H1 (cell line): Measurements from ENCODE around the gene TCF7L2. TPM values are rescaled to one million over a fixed set of nuclear protein-coding genes. Genes with fewer than 3 reads are reported as not detected.
A peak's percentile ranks its signal among the peaks of the same experiment; 100 is the strongest.

ENCODE experiments used
- CTCF ChIA-PET: fragments of 300-600 bp; sonication (Branson Sonifier 250); formaldehyde crosslinking; loops from one replicate; lab custom pipeline; 2021; ENCODE audit not compliant: partially characterized antibody; lab: Charles Lee
- POLR2A ChIA-PET: fragments of 300-600 bp; sonication (Branson Sonifier 250); formaldehyde crosslinking; loops from one replicate; lab custom pipeline; 2021; ENCODE audit warnings: inconsistent platforms; ENCODE audit not compliant: partially characterized antibody; lab: Charles Lee
- DNase-seq, 2 experiments: peaks; one replicate each; pipeline versions ENCODE4 v3.0.0 to v3.0.0-alpha.2; 2010 to 2022; ENCODE audit warnings: low spot score in 2 of 2, low read depth in 1 of 2, mixed read lengths in 1 of 2
- FAIRE-seq: peaks from 2 replicates; lab custom pipeline; 2011; peaks lifted over from hg19 to GRCh38; lab: Jason Lieb, UNC
- H2AFZ ChIP-seq: 2 replicates; pipeline ENCODE4 v1.8.1; 2012; ENCODE audit warnings: low read length, inconsistent platforms
- H2AK5ac ChIP-seq: 2 replicates; pipeline ENCODE4 v1.6.1; 2013; ENCODE audit warnings: low read depth, low read length
- H2BK120ac ChIP-seq: replicated peaks from 2 replicates; pipeline ENCODE3; 2013; ENCODE audit warnings: low read depth, low read length, inconsistent platforms
- H2BK12ac ChIP-seq: 2 replicates; pipeline ENCODE4 v1.6.1; 2013; ENCODE audit warnings: low read depth, low read length
- H2BK15ac ChIP-seq: 2 replicates; pipeline ENCODE4 v1.6.1; 2013; ENCODE audit warnings: low read length
- H2BK20ac ChIP-seq: 2 replicates; pipeline ENCODE4 v1.6.1; 2013; ENCODE audit warnings: low read length
- H2BK5ac ChIP-seq: 2 replicates; pipeline ENCODE4 v1.6.1; 2013; ENCODE audit warnings: low read depth, low read length
- H3K14ac ChIP-seq: 2 replicates; pipeline ENCODE4 v1.6.1; 2013; ENCODE audit warnings: inconsistent platforms; ENCODE audit not compliant: insufficient read length
- H3K18ac ChIP-seq: 2 replicates; pipeline ENCODE4 v1.6.1; 2013; ENCODE audit warnings: low read length; ENCODE audit errors: extremely low read depth
- H3K23ac ChIP-seq: 2 replicates; pipeline ENCODE4 v1.6.1; 2013; ENCODE audit warnings: inconsistent platforms; ENCODE audit not compliant: insufficient read length
- H3K23me2 ChIP-seq: 2 replicates; pipeline ENCODE4 v1.6.1; 2013; ENCODE audit warnings: low read depth, low read length
- H3K27ac ChIP-seq: 2 replicates; pipeline ENCODE4 v1.6.1; 2011; ENCODE audit warnings: low read depth, low read length, inconsistent platforms
- H3K27me3 ChIP-seq, 4 experiments: replicated peaks in 1 of 4; 1 replicate in 1 of 4; 2 replicates in 3 of 4; pipeline versions ENCODE4 v1.6.1 to v1.8.1; 2011 to 2013; ENCODE audit warnings: low read length in 3 of 4, mild to moderate bottlenecking in 3 of 4, inconsistent platforms in 2 of 4, mixed read lengths in 2 of 4, moderate library complexity in 1 of 4; ENCODE audit not compliant: control insufficient read depth in 3 of 4, insufficient read depth in 3 of 4; ENCODE audit errors: extremely low read depth in 1 of 4
- H3K36me3 ChIP-seq, 4 experiments: 2 replicates each; pipeline versions ENCODE4 v1.6.1 to v1.8.1; 2011 to 2013; ENCODE audit warnings: mild to moderate bottlenecking in 4 of 4, low read length in 3 of 4, moderate library complexity in 2 of 4, control low read depth in 1 of 4, inconsistent platforms in 1 of 4; ENCODE audit not compliant: insufficient read depth in 4 of 4, control insufficient read depth in 2 of 4
- H3K4ac ChIP-seq: replicated peaks from 2 replicates; pipeline ENCODE3; 2013; ENCODE audit warnings: low read length, low read depth, mixed read lengths, inconsistent platforms; ENCODE audit not compliant: insufficient read length
- H3K4me1 ChIP-seq, 4 experiments: replicated peaks in 1 of 4; 1 replicate in 1 of 4; 2 replicates in 3 of 4; pipeline versions ENCODE4 v1.6.1 to v1.8.1; 2011 to 2013; ENCODE audit warnings: low read length in 3 of 4, inconsistent platforms in 2 of 4, mixed read lengths in 1 of 4; ENCODE audit not compliant: insufficient read depth in 4 of 4, control insufficient read depth in 3 of 4
- H3K4me2 ChIP-seq, 2 experiments: 2 replicates each; pipeline versions ENCODE4 v1.6.1 to v1.8.1; 2011 to 2013; ENCODE audit warnings: low read depth in 2 of 2, low read length in 2 of 2, control low read depth in 1 of 2, inconsistent platforms in 1 of 2, mild to moderate bottlenecking in 1 of 2; ENCODE audit not compliant: insufficient read depth in 1 of 2
- H3K4me3 ChIP-seq, 4 experiments: fragments of 200-600, 300-600 bp in 1 of 4; sonication (generic), shearing (Covaris generic), sonication (Bioruptor Twin) in 1 of 4; 2 replicates each; pipeline versions ENCODE4 v1.5.1 to v1.8.1; 2011 to 2016; ENCODE audit warnings: low read length in 4 of 4, low read depth in 3 of 4, control low read depth in 2 of 4, inconsistent platforms in 2 of 4, mild to moderate bottlenecking in 2 of 4, mixed read lengths in 1 of 4, moderate library complexity in 1 of 4; ENCODE audit not compliant: insufficient read depth in 2 of 4; ENCODE audit errors: extremely low read depth in 1 of 4
- H3K56ac ChIP-seq: replicated peaks from 2 replicates; pipeline ENCODE3; 2013; ENCODE audit warnings: low read depth, mild to moderate bottlenecking, mixed read lengths, low read length, inconsistent platforms; ENCODE audit not compliant: insufficient read length
- H3K79me1 ChIP-seq: 2 replicates; pipeline ENCODE4 v1.6.1; 2013; ENCODE audit warnings: low read depth, low read length, control low read depth
- H3K79me2 ChIP-seq, 2 experiments: 2 replicates each; pipeline versions ENCODE4 v1.6.1 to v1.8.1; 2012 to 2013; ENCODE audit warnings: low read length in 2 of 2, mild to moderate bottlenecking in 2 of 2, inconsistent platforms in 1 of 2; ENCODE audit not compliant: insufficient read depth in 2 of 2, control insufficient read depth in 1 of 2
- H3K9ac ChIP-seq, 4 experiments: replicated peaks in 1 of 4; 1 replicate in 1 of 4; 2 replicates in 3 of 4; pipeline versions ENCODE4 v1.6.1 to v1.8.1; 2011 to 2013; ENCODE audit warnings: low read depth in 3 of 4, low read length in 3 of 4, control low read depth in 2 of 4, mild to moderate bottlenecking in 2 of 4, moderate library complexity in 2 of 4, inconsistent platforms in 1 of 4; ENCODE audit errors: extremely low read depth in 1 of 4
- H3K9me3 ChIP-seq, 2 experiments: 2 replicates each; pipeline versions ENCODE4 v1.6.1 to v1.8.1; 2012 to 2013; ENCODE audit warnings: mild to moderate bottlenecking in 2 of 2, moderate library complexity in 2 of 2, control low read depth in 1 of 2, inconsistent platforms in 1 of 2, low read depth in 1 of 2, low read length in 1 of 2, mixed read lengths in 1 of 2; ENCODE audit not compliant: insufficient read depth in 2 of 2
- H4K20me1 ChIP-seq, 2 experiments: replicated peaks in 1 of 2; 2 replicates each; pipeline versions ENCODE3 to v1.8.1; 2011 to 2013; ENCODE audit warnings: inconsistent platforms in 2 of 2, low read length in 2 of 2, mild to moderate bottlenecking in 1 of 2; ENCODE audit not compliant: insufficient read depth in 2 of 2, control insufficient read depth in 1 of 2
- H4K5ac ChIP-seq: 2 replicates; pipeline ENCODE4 v1.6.1; 2013; ENCODE audit warnings: low read length, low read depth, mixed read lengths, inconsistent platforms; ENCODE audit not compliant: insufficient read length
- H4K8ac ChIP-seq: 2 replicates; pipeline ENCODE4 v1.8.0; 2013; ENCODE audit warnings: mild to moderate bottlenecking, moderate library complexity, low read length, inconsistent platforms; ENCODE audit not compliant: insufficient read depth; ENCODE audit errors: extremely low read depth
- H4K91ac ChIP-seq: replicated peaks from 2 replicates; pipeline ENCODE3; 2013; ENCODE audit warnings: low read length, mixed read lengths, inconsistent platforms; ENCODE audit not compliant: insufficient read length
- EP300 ChIP-seq, 2 experiments: IDR thresholded peaks; 1 replicate in 1 of 2; 2 replicates in 1 of 2; pipeline ENCODE4 v1.6.1; 2011 to 2012; ENCODE audit warnings: low read depth in 2 of 2, low read length in 2 of 2, mild to moderate bottlenecking in 2 of 2, borderline replicate concordance in 1 of 2, inconsistent platforms in 1 of 2, moderate library complexity in 1 of 2
- GABPA ChIP-seq: IDR thresholded peaks from 2 replicates; pipeline ENCODE4 v1.6.1; 2011; ENCODE audit warnings: mild to moderate bottlenecking, low read length, moderate library complexity, borderline replicate concordance; ENCODE audit not compliant: insufficient read depth
- PHF8 ChIP-seq: fragments of 200-600 bp; sonication (generic); conservative IDR thresholded peaks from 2 replicates; pipeline ENCODE4 v1.7.1; 2012; ENCODE audit warnings: low read depth, mild to moderate bottlenecking, inconsistent platforms, low read length, moderate library complexity
- POU5F1 ChIP-seq: IDR thresholded peaks from 2 replicates; pipeline ENCODE4 v1.6.1; 2011; ENCODE audit warnings: low read depth, mild to moderate bottlenecking, low read length, moderate library complexity
- SIX5 ChIP-seq: IDR thresholded peaks from 2 replicates; pipeline ENCODE4 v1.6.1; 2011; ENCODE audit warnings: mild to moderate bottlenecking, low read depth, low read length
- TBP ChIP-seq: IDR thresholded peaks from 2 replicates; pipeline ENCODE4 v1.6.1; 2011; ENCODE audit warnings: low read depth, low read length, improper control_type of control experiment
- TCF12 ChIP-seq: IDR thresholded peaks from 2 replicates; pipeline ENCODE4 v1.6.1; 2011; ENCODE audit warnings: low read depth, mild to moderate bottlenecking, low read length
- WGBS, 2 experiments: shearing (Covaris generic) in 1 of 2; methylation state at CpG; one replicate each; pipeline versions ENCODE4 v1.1.6 to v1.1.7; 2013 to 2015; ENCODE audit warnings: low lambda C conversion rate in 2 of 2, mixed read lengths in 2 of 2, inconsistent platforms in 1 of 2, low coverage in 1 of 2, missing lambda C conversion rate in 1 of 2; ENCODE audit not compliant: insufficient replicate concordance in 2 of 2, insufficient coverage in 1 of 2, insufficient read length in 1 of 2; ENCODE audit errors: extremely low coverage in 1 of 2, missing lambda C conversion rate in 1 of 2; 5-methylcytosine and 5-hydroxymethylcytosine counted together
- polyA plus RNA-seq, 7 experiments: library from polyadenylated mRNA; depleted of rRNA in 3 of 7; stranded (reverse) in 5 of 7; unstranded in 2 of 7; fragments of >200 nt in 5 of 7; fragments of 200-250 nt in 2 of 7; gene quantifications; 1 replicate in 5 of 7; 2 replicates in 1 of 7; 4 replicates in 1 of 7; pipeline versions ENCODE4 v1.2.1 to v1.2.3, GENCODE V29; 2011 to 2013; ENCODE audit warnings: missing spikeins in 2 of 7, mixed read lengths in 2 of 7
- total RNA-seq: library from RNA; stranded (reverse); fragmentation: NEBNext Ultra II Directional; extraction: Animal tissue kit (Norgen Biotek cat#: 25700); gene quantifications from 2 replicates; pipeline ENCODE4 v1.2.1, GENCODE V29; 2021

Gene TCF7L2
- total and polyA plus RNA-seq, 2 of the 8 experiments (the other 6 are each of a cell fraction or from before 2014, with no cell fraction given): 33.9 to 67.3 TPM

DNA sequence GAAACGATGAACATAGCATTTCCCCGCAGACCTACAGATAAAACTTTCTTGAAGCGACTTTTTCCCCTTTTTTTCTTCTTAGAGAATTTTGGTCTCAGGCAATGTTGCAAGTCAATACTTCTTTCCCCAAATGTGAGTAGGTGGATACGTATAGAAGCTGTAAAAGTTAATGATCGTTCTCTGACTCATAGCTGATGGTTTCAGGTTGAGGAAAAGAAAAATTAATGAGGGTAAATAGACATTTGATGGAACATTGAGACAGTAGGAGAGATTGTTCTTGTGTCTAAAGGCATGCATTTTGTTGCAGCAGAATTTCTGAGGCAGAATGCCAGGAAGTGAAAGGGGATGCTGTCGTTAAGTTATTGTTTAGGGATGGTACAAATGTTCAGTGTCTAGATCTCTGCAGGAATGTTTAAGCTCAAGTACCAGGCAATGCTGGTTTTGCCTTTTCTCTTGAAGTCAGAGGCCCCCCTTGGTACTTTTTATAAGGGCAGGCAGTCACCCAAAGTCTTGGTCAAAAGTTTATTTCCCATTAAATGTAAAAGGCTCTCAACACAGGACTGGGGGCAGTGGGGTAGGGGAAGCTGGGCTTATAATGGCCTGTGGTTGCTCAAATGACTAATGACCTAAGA lies 9.3 kb downstream of the TCF7L2 start:
- TF ChIP-seq PHF8 (no peak), TCF12 (no peak), TBP (no peak), SIX5 (no peak), EP300 (IDR thresholded peaks at IDR 0.05; ENCODE audit: borderline replicate concordance in 1 of 2, low read depth in 2 of 2, low read length in 2 of 2) (no peak), GABPA (no peak), POU5F1 (no peak)
- H2BK20ac ChIP-seq: peak overlapping the region; percentile 72; the same call in 1 of the 2 replicates
- FAIRE-seq (no peak), DNase-seq (no peak)
- peaks cover 0 to 5% of the 10 kb centered on the region in 2 experiments for H4K20me1 ChIP-seq
- no peak overlapping the region for H3K14ac ChIP-seq
- H3K56ac ChIP-seq: no peak overlapping the region
- no peaks in the 10 kb centered on the region for H3K27me3 ChIP-seq
- H4K8ac ChIP-seq: no peak overlapping the region
- H3K27ac ChIP-seq: no peak overlapping the region; the same call in 1 of the 2 replicates
- peaks cover 3% of the 10 kb centered on the region for H3K23me2 ChIP-seq
- H2BK15ac ChIP-seq: no peak overlapping the region; the same call in 1 of the 2 replicates
- no peak overlapping the region; a peak in 2 of 7 replicates for H3K9ac ChIP-seq
- H2BK12ac ChIP-seq: peak overlapping the region; percentile 40; the same call in 1 of the 2 replicates
- H3K23ac ChIP-seq: no peak overlapping the region
- H4K91ac ChIP-seq: no peak overlapping the region
- peaks cover 21 to 57% (median 32%) of the 10 kb centered on the region in 4 experiments for H3K4me1 ChIP-seq
- peak overlapping the region; percentile 40 for H4K5ac ChIP-seq
- H3K79me2 ChIP-seq: peaks cover 34 to 94% of the 10 kb centered on the region in 2 experiments
- H3K36me3 ChIP-seq: peaks cover 0 to 43% (median under 1%) of the 10 kb centered on the region in 4 experiments; a peak in 4 of 8 replicates
- ChIA-PET CTCF (interaction anchor here (0.6 to 1.3 kb wide), 7 partner anchors 9 to 323 kb away, joined by 3 to 4 read pairs (median 3); partner anchors contain the start of gene TCF7L2), POLR2A (interaction anchor here (0.7 to 2.5 kb wide), 12 partner anchors 9 to 276 kb away, joined by 3 to 9 read pairs (median 4); partner anchors contain the start of gene TCF7L2)
- H3K79me1 ChIP-seq: peaks cover 7% of the 10 kb centered on the region; the same call in 1 of the 2 replicates
- H3K9me3 ChIP-seq: no peaks in the 10 kb centered on the region
- H2BK5ac ChIP-seq: peak overlapping the region; percentile 73; the same call in 1 of the 2 replicates
- H2AK5ac ChIP-seq: peak overlapping the region; percentile 59; the same call in 1 of the 2 replicates
- H3K4ac ChIP-seq: no peak overlapping the region
- peak overlapping the region; percentile 66 for H3K18ac ChIP-seq
- WGBS, 2 experiments: 60% methylated on average over 6 of the region's 6 CpGs; no CpG with 5 or more reads in 1 of the 2 experiments
- no peak overlapping the region for H2AFZ ChIP-seq
- H3K4me3 ChIP-seq: peak overlapping the region in 1 of 4 experiments; percentile 85; a peak in 1 of 8 replicates
- peak overlapping the region; percentile 94 for H2BK120ac ChIP-seq
- peak overlapping the region; percentile 66 to 78; a peak in 3 of 4 replicates for H3K4me2 ChIP-seq
